Activated CD4-positive, alpha-beta T cell treated with anti-CD3 and anti-CD28 coated beads for 4 hours (primary cell): ENCODE data around the gene CD86.
"Not testable (repeated sequence)": the region's sequence is repeated elsewhere in the genome, so short reads cannot be mapped to it uniquely, and the experiment has no call there.

ENCODE experiments used
- DNase-seq, 2 donors: peaks; one replicate each; pipeline ENCODE4 v3.0.0-alpha.2; 2020

The CD86 gene, protein sequence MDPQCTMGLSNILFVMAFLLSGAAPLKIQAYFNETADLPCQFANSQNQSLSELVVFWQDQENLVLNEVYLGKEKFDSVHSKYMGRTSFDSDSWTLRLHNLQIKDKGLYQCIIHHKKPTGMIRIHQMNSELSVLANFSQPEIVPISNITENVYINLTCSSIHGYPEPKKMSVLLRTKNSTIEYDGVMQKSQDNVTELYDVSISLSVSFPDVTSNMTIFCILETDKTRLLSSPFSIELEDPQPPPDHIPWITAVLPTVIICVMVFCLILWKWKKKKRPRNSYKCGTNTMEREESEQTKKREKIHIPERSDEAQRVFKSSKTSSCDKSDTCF

DNA sequence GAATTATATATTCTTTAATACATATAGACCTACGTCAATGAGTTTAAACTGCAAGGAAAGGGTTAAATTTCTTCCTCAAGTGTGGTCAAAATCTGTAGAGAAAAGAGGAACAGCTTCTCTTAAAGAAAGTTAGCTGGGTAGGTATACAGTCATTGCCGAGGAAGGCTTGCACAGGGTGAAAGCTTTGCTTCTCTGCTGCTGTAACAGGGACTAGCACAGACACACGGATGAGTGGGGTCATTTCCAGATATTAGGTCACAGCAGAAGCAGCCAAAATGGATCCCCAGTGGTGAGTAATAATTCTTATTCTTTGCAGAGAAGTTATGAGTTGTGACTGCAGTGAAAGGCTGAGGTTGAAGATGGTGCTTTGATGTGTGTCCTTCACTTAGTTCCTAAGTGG, at the start of gene CD86:
TSS of gene CD86 (plus strand) at position 148 of the 400 bp plus-strand sequence. CDS start at position 276, 128 bp downstream.
- no peak for DNase-seq

DNA sequence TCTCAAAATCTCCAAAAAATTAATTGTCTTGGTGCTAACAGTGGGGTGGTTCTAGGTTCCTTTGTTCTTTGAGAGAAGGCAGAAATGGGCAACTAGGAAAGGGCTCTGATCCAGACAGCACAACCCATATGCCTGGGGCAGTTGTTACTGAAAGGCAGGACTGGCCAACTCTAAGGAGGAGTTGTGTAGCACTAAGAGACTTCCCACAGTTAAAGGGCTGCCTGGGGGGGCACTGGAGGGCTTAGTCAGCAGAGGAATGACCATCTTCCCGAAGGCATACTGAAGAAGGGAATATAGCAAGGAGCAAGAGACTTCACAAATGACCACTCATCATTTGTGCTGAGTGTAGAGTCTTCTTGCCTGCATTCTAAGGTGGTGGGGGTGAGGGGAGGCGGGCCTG, 48.9 kb upstream of the CD86 start:
- DNase-seq: no peak

DNA sequence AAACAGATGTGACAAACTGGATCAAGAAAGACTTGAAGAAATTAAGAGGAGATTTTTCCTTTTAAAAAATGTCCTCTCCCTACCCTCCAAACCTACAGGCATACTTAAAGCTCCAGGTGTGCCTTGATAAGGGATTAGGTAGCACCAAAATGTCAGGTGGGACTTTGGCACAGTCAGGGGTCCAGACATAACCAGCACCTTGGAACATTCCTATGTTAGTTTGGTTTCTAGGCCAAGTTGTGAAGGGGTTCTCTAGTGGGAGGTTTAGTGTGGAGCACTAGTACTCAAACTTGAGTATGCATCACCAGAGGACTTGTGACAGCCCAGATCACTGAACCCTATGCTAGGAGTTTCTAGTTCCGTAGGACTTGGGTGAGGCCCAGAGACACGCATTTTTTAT, 47.0 kb upstream of the CD86 start:
- no peak for DNase-seq

DNA sequence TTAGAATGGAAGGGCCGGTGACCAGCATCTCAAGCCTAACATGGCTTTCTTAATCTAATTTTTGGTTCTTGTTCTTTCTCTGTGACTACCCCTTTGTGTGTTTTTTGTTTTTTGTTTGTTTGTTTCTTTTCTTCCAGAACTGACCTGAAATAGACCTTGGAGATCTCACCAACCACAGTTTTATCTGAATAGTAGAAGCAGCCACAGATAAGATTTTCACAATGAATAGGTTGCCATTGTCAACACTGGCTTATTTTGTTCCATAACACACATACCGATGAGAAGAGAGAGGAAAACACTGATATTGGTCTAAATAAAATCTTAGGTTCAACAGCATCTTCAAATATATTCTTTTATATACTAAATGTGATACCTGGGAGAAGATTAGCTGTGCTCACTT, 44.7 kb upstream of the CD86 start:
- DNase-seq: no peak

DNA sequence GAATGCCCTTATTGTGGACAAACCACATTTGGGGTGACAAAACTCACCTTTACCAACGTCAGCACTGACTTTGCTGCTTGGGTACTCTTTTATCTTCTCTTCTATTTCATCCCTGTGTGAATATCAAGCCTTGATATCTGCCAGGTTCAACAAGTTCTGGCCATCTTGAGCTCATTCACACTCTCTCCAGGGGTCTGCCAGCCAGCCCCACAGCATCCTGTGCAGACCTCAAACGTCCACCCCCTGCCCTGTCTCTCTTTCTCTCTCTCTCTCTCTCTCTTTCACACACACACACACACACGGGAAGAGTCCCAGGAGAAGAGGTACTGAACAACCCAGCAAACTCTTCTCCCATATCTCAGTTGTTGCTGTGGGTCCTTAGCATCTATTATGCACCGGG, 43.8 kb upstream of the CD86 start:
- DNase-seq: no peak

DNA sequence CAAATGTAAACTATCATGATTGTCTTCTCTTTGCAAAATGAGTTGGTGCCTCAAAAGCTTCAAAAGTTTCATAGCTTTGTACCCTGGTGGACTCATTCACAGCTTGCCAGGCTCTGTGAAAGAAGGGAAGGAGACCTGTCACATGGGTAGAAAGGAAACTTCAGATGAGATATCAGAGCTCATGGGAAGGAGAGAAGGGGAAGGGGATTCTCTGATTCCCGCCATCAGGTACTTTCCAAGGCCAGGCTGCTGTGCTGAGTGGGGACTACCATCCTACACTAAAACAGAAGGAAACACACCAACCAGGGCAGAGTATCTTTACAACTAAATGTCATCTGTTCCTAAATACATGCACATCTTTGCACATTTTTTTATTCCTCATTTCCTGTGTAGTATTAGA, 42.3 kb upstream of the CD86 start:
- DNase-seq: no peak

DNA sequence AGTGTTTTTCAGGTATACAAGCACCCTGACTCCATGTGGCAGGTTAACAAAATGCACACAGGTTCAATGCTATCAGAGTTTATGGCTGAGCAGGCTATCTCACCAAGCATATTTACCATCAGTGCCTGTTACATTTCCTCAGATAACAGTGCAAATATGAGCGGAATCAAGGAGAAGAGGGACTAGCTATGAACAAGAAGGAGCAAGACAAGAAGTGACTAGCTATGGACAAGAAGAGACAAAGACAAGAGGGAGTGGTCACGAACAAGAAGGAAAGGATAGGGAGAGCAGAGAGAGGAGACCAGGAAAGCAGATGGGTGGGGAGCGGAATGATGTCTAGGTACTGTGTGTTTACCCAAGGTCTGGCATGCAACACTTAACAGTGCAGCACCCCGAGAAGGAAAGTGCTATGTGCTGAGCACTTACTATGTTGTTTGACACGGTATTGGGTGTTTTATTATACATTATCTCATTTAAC, 41.7 kb upstream of the CD86 start:
- no peak for DNase-seq

DNA sequence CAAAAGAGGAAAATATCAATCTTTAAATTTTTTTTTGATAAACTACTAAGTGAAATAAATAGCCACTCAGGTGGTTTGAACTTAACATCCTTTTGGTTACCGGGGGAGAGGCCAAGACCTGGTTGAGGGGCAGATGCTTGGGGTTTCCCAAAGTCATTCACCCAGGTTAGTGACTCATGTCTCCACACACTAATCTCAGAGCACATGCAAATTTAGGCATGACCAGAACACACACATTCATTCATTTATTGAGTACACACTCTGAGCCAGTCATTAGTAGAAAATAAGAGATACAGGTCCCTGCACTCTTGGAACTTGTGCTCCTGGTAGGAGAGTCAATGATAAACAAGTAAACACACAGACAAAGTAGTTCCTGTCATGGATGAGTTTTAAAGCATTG, 40.4 kb upstream of the CD86 start:
- DNase-seq: no peak

DNA sequence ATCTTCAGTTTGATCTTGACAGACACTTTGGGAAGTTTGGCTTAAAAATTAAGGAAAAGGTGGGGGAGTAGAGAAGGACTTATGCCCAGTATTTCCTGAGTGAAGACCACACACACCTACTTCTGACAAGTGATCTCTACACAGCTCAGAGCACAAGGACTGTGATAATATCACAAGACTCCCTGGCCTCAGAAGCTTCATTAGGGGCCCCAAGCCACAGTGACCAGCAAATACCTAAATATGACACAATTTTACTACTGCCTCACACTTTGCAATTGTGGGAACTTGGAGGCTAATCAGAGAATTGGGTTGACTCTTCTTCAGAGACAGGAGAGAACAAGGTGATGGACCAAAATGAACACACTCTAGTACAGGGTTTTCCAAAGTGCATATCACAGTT, 35.7 kb upstream of the CD86 start:
- no peak for DNase-seq

DNA sequence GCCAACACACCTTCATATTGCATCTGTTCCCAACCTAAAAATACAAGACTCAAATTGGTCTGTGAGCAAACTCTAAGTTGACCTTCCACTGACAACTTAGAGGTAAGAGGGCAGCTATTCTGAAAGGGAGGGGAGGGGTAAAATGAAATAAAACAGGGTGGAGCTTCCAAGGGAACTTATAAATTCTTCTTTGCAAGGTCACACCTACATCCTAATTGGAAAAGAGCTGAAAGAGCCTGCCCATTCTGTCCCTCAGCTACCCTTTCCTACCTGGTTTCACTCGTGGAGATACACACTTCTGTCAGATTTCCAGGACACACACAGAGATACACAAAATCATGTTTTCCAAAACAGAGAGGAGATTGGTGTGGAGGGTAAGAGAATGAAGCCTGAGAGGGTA, 34.1 kb upstream of the CD86 start:
- no peak for DNase-seq

DNA sequence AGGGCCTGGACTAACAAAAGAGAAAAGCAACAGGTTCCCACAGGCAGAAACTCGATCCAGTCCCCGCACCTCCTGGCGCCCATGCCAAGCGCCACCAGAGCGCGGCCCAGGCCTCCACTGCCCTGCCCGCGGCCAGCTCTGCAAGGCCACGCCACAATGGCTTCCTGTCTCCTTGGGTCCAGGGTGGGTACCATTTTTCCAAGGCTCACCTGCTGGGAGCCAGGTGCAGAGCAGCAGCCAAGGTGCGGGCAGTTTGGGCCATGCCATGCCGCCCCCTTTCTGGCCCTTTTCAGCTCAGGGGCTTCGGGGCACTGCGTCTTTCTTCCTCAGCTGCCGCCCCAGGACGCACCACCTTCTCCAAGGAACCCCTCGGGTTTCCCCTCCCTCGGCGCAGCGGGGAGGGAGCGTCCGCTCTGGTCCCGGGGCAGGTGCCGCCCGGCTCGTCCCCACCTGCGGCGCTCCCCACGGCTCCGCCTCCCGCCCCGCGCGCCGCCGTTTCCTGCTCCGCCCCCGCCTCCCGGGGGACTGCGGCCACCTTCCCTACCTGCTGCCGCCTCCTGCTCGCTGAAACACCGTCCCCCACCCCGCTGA, 33.3 kb upstream of the CD86 start, which contains the start of gene ILDR1:
TSS of gene ILDR1 (minus strand) at position 437 of the 591 bp plus-strand sequence. CDS start at position 267, 170 bp downstream.
- DNase-seq: no peak

DNA sequence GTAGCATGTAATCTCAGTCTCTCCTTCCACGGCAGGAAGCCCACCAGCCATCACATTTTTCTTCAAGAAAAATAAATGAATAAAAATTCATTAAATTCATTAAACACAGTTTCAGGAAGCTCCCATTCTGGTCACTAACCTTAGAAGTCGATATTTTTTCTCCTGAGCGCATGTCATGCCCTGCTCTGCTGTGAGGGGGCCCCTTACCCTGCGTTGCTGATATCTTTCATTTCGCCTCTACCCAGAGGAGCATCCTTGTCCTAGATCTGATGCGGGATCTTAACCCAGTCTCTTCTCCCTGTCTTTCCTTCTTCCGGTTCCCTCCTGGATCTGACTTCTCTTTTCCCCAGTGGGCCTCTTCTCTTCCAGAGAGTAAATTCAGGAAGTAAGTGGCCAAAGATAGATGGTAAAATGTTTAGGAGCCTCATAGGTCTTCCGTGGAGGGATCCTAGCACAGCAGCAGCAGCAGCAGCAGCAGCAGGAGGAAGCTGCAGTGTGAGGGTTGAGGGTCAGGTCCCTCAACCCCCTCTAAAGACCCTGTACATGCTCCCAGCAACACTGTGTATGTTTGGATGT, 31.7 kb upstream of the CD86 start:
- no peak for DNase-seq

DNA sequence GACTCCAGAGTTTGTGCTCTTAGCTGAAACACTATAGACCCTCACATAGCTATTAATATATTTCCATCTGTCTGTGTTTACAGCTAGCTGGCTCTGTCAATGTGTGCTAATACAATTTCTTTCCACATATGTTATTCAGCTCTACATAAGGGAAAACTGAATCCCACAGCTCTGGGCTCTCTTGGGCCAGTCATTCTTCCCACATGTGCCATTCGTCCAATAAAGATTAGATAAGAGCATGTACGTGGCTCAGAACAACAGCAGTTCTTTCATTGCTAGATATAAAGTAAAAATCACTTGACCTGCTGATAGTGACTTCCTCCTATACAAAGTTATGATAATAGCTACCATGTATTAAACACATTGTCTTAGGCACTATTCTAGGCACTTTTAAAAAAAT, 30.4 kb upstream of the CD86 start:
- DNase-seq: no peak

DNA sequence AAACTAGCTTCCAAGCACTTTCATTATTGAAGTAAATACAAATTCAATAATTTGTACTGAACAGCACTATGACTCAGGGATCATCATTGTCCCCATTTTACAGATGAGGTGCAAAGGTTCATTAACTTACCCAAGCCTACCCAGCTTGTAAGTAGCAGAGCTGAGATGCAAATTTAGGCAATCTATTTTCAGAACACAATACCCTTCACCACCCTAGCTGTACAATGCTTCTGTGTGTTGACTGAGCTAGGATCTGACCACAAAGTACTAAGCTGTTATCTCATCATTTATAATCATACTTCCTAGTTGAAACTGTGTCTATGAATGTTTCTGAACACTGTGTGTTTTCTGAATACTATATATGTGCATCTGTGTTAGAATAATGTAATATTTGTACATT, 29.9 kb upstream of the CD86 start:
- DNase-seq: no peak

DNA sequence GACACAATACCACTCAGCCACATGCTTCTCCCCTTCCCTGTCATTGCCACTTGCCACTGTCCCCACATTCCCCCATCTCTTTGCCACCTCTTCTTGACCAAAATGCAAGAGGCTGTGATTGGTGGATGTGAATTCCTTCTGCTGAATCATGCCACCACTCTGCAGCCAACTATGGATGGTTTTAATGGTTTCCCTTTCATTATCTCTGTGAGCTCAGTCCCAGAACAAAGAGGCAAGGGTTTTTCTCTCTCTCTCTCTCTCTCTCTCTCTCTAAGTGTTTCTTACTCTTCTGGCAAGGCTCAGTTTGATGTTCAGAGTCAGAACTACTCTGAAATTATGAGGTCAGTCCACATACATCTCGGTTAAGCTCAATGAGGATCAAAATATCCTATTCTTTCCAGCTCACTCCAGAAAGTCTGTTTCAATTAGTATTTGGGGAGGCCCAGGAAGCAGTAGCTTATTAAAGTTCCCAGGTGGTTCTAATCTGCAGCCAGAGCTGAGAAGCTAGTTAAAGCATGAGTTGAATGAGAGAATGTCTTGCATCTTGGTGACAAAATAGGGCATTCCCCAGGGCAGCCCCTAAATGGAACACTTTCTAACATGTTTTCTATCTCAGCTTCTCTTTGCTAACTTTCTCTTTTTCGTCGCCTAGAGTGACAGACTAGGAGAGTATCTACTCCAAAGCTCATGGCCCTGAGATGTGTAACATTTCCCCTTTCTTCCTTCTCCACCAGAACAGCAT, 24.6 kb upstream of the CD86 start:
- no peak for DNase-seq

DNA sequence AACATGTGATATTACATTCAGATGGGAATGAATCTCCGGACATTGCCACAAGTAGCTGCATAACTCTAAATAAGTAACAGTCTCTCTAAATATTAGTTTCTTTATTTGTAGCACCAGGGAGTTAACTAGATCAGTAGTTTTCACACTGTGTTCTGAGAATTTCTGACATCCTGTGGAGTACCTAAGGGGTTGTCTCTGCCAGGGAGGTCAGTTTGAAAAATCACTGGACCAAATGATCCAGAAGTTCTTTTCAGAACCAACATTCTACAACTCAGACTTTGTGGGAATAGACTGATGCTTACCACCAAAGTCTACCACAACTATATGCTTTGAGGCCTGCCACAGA, 24.1 kb upstream of the CD86 start:
- no peak for DNase-seq

DNA sequence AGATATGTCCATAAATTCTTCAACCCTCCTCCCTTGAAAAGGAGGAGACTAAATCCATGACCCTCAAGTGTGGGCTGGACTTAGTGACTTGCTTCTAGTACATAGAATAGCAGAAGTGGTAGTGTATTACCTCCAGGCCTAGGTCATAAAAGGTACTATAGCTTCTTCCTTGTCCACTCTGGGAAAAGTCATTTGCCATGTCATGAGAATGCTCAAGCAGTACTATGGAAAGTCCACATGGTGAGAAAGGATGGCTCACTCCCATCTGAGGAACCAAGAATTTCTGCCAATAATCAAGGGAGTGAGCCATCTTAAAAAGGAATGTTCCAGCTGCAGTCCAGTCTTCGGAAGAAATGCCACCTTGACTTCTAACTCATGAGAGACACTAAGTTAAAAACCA, 22.6 kb upstream of the CD86 start:
- DNase-seq: no peak

DNA sequence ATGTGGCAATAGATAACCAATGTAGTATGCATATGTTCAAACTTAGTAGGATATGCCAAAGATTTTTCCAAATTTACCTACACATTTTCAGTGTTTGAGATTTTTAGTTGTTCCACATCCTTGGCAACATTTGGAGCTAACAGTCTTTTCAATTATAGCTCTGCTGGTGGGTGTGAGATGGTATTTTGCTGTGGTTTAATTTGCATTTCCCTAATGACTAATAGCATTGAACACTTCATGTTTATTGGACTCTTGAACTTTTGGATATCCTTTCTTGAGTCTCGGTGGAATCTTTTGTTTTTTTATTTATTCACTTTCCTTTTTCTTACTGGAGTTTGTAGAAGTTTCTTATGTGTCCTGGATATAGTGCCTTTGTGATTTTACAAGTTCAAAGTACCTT, 22.1 kb upstream of the CD86 start:
- no peak for DNase-seq

DNA sequence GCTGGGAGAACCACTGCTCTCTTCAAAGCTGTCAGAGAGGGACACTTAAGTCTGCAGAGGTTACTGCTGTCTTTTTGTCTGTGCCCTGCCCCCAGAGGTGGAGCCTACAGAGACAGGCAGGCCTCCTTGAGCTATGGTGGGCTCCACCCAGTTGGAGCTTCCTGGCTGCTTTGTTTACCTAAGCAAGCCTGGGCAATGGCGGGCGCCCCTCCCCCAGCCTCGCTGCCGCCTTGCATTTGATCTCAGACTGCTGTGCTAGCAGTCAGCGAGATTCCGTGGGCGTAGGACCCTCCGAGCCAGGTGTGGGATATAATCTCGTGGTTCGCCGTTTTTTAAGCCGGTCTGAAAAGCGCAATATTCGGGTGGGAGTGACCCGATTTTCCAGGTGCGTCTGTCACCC, 7.9 kb upstream of the CD86 start:
- not testable (repeated sequence) for DNase-seq

DNA sequence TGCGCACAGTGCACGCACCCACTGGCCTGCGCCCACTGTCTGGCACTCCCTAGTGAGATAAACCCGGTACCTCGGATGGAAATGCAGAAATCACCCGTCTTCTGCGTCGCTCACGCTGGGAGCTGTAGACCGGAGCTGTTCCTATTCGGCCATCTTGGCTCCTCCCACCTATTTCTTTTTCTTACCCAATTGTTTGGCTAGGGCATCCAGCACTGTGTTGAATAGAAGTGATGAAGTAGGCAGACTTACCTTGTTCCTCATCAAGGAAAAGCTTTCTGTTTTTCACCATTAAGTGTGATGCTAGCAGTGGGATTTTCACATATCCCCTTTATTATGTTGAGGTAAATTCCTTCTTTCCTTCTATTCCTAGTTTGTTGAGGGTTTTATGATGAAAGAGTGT, 7.4 kb upstream of the CD86 start:
- not testable (repeated sequence) for DNase-seq

DNA sequence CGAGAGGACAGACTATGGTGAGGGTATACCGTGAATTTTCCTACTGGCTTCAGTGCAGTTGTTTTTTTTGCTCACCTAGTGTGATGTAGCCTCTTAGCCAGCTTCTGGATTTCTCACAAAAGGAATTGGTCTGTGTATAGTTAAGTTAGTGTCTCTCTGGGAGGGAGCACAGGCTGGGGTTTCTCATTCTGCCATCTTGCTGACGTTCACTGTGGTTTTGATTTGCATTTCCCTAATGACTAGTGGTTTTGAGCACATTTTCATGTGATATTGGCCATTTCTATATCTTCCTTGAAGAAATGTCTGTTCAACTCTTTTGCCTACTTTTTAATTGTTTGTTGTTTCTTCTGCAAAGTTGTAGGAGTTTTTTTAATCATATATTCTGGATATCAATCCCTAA, 2.2 kb upstream of the CD86 start:
- DNase-seq: no peak

DNA sequence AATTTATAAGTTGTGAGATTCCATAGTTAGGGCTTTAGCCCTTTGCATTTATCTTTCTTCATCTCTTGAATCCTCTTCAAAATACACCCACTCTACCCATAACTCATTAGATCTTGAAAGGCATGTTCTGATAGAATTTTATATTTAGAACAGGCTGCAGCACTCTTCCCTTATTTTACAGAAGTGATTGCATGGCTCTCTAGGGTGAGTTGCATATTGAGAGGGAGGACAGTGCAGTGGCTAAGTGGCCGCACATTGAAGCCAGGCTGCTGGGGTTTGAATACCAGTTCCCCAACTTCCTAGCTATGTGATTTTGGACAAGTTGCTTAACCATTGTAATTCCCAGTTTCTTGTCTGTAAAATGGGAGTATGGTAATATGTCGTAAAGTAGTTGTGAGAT, 2.5 kb downstream of the CD86 start:
- DNase-seq: no peak

DNA sequence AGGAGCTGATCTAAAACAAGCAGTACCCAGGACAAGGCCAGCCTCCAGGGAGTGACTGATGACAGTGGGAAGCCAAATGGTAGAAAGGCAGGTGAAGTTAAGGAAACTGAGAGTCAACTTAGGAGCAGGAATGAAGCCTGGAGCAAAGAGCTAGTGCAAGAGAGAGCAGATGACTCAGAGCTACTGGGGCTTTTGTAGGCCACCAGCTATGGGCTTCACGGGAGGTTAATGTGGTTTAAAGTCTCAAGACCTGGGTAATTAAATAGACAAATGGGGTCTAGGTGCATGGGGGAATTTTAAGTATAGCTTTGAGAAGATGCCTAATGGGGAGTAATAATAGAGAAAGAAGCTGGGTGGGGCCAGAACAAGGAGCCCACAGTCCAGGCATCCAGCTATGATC, 3.1 kb downstream of the CD86 start:
- DNase-seq: no peak
